Mononuclear cell (primary cell): ENCODE data around the gene MYO16. TPM values are rescaled to one million over a fixed set of nuclear protein-coding genes. Genes with fewer than 3 reads are reported as not detected.

Experiments
- H3K27me3 ChIP-seq: 2 replicates; pipeline ENCODE4 v1.6.0; 2011; ENCODE audit warnings: low read length, control low read depth; ENCODE audit not compliant: insufficient read depth
- H3K4me1 ChIP-seq: 2 replicates; pipeline ENCODE4 v1.5.1; 2011; ENCODE audit warnings: mild to moderate bottlenecking, low read length, control low read depth; ENCODE audit not compliant: insufficient read depth
- H3K4me3 ChIP-seq: 2 replicates; pipeline ENCODE4 v1.5.1; 2011; ENCODE audit warnings: mild to moderate bottlenecking, low read length, moderate library complexity
- H3K9me3 ChIP-seq: 2 replicates; pipeline ENCODE4 v1.5.1; 2011; ENCODE audit warnings: low read depth, mild to moderate bottlenecking, control low read depth, low read length
- total RNA-seq: library from RNA; depleted of rRNA; stranded (reverse); fragments of >200 nt; gene quantifications from one replicate; pipeline ENCODE4 v1.2.3, GENCODE V29; 2012

The MYO16 gene
- total RNA-seq: 0.94 TPM

- H3K4me3 ChIP-seq: no peak within 1 kb of the TSS
- H3K4me1 ChIP-seq: no peaks in the 10 kb centered on the region
- H3K9me3 ChIP-seq: no peaks in the 10 kb centered on the region
- H3K27me3 ChIP-seq: no peaks in the 10 kb centered on the region
Measured at GRCh38 chr13:108629181-108629752, at the start of gene MYO16. Gene MYO16 (plus strand): TSS chr13:108629611. CDS start chr13:108629845, 234 bp downstream.

DNA sequence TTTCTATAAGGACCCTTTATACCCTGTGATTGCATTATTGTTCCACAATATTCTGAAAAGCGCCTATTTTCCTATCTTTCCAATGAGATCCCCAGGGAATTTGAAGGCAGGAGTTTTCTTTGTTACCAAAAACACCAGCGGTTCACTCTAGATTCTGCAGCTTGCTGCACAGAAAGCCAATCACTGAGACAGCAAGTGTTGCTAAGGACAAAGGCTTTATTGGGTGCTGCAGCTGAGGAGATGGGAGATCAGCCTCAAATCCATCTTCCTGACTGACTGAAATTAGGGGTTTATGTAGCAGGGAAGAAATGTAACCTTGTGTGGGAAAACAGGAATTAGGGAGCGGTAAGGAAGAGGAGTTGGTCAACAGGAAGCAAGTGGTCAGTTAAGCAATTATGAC, 42.6 kb upstream of the MYO16 start:
- no peaks in the 10 kb centered on the region for H3K4me1 ChIP-seq
- no peak overlapping the region for H3K4me3 ChIP-seq

GRCh38 chr13:108588516-108588915, 40.9 kb upstream of the MYO16 start:
- Histone ChIP-seq H3K27me3 (no peaks in the 10 kb centered on the region), H3K4me1 (no peaks in the 10 kb centered on the region), H3K9me3 (peaks cover 5% of the 10 kb centered on the region), H3K4me3 (no peak overlapping the region)

More for the DNA sequence above, 42.6 kb upstream of the MYO16 start:
- no peaks in the 10 kb centered on the region for H3K27me3 ChIP-seq
- peaks cover 5% of the 10 kb centered on the region for H3K9me3 ChIP-seq

DNA sequence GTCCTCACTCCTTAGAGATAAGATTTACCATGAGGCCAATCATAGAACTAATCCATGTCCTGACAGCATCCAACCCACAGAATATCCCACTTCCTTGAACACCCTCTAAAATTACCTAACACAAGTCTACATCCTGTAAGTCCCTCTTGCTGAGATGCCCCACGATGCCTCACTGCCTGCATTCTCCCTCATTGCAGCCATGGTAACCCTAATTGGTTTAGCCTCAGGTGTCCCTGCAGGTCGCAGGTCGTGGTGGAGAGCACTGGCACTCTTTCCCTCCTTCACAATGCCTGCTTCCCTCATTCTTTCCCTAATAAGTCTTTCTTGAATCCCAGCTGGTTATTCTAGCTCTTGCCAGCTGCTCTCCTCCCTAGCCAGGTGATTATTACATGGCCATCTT, 35.3 kb upstream of the MYO16 start:
- Histone ChIP-seq H3K27me3 (no peaks in the 10 kb centered on the region), H3K9me3 (no peaks in the 10 kb centered on the region), H3K4me1 (no peaks in the 10 kb centered on the region), H3K4me3 (no peak overlapping the region)

DNA sequence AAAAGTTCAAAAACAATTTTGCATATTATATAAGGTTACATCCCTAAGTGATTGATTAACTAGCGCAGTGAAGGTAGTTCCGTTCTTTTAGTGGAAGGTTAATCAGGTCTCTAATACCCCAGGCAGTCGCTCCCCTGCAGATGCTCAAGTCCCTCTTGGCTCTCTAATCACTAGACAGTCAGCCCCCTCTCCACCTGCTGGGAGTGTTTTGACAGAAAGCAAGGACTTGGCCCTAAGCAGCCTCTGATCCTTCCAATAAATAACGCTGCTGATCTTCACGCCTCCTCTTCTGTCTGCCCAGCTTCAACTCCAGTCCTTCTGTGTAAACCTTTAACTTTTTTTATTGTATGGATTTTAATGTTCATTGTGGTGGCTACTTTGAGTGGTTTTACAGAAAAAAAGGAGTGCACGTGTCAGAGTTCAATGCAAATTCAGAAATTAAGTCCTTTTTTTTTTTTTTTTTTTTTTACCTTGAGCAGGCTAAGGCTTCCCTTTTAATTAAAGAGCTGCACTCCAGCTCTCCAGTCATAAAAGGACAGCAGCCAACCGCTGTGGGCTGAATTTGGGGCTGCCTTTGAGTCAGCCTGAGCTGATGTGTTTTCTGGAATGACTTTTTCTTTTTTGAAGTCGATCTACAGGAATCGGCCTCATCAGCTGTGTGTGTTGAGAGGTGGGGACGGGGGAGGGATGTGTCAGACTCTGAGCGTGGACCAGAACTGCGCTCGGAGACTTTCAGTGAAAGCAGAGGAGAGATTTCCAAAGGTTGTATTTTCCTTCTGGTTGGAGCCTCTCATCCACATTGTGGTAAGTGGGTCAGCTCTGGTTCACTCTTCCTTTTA, 33.8 kb upstream of the MYO16 start:
- no peak overlapping the region for H3K4me3 ChIP-seq
- no peaks in the 10 kb centered on the region for H3K4me1 ChIP-seq
- no peaks in the 10 kb centered on the region for H3K9me3 ChIP-seq

GRCh38 chr13:108597943-108598342, 31.5 kb upstream of the MYO16 start:
- H3K27me3 ChIP-seq: no peaks in the 10 kb centered on the region
- no peaks in the 10 kb centered on the region for H3K9me3 ChIP-seq
- no peaks in the 10 kb centered on the region for H3K4me1 ChIP-seq

More for the DNA sequence above, 33.8 kb upstream of the MYO16 start:
- H3K27me3 ChIP-seq: no peaks in the 10 kb centered on the region

DNA sequence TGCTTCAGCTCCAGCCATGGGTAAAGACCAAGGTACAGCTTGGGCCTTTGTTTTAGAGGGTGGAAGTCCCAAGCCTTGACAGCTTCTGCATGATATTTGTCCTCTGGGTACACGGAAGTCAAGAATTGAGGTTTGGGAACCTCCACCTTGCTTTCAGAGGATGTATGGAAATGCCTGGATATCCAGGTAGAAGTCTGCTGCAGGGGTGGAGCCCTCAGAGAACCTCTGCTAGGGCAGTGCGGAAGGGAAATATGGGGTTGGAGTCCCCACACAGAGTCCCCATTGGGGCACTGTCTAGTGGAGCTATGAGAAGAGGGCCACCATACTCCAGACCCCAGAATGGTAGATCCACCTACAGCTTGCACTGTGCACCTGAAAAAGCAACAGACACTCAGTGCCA, 23.0 kb upstream of the MYO16 start:
- Histone ChIP-seq H3K9me3 (no peaks in the 10 kb centered on the region), H3K4me1 (no peaks in the 10 kb centered on the region), H3K27me3 (no peaks in the 10 kb centered on the region), H3K4me3 (no peak overlapping the region)

More at GRCh38 chr13:108597943-108598342, 31.5 kb upstream of the MYO16 start:
- no peak overlapping the region for H3K4me3 ChIP-seq

DNA sequence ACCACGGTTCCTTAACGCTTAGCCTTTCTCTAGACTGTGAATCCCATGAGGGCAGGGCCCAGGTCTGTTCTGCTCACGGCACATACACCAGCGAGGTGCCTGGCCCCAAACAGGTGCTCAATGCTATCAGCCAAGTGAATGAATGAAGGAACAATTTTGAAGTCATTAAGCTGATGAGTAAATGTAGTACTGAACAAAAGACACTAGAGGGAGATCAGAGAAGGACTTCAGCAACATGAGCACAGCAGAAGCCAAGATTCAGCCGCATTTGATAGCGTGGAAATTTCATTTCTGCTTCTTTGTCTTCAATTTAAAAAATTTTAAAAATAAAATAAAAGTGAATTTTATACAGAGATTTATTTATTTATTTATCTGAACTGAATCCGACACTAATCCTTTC, 20.1 kb upstream of the MYO16 start:
- no peaks in the 10 kb centered on the region for H3K9me3 ChIP-seq
- H3K4me3 ChIP-seq: no peak overlapping the region
- no peaks in the 10 kb centered on the region for H3K4me1 ChIP-seq
- H3K27me3 ChIP-seq: no peaks in the 10 kb centered on the region

DNA sequence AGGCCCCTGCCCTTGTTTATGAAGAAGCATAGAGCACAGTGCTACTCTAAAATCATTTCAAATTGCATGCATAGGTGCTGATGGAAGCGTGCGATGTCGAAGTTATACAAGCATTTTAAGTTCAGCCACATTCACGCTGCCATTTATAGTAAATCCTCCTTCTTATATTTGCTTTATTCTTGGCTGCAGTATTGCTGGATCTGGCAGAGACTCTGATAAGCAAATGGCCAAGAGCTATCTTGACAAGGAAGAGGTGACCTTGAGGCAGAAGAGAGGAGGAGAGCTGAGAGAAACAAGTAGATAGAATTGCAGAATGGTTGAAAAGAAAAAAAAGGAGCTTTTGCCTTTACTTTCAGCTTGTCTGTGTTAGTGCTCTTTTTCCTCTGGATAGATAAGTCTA, 18.9 kb upstream of the MYO16 start:
- H3K4me3 ChIP-seq: no peak overlapping the region
- no peaks in the 10 kb centered on the region for H3K9me3 ChIP-seq
- H3K27me3 ChIP-seq: no peaks in the 10 kb centered on the region

DNA sequence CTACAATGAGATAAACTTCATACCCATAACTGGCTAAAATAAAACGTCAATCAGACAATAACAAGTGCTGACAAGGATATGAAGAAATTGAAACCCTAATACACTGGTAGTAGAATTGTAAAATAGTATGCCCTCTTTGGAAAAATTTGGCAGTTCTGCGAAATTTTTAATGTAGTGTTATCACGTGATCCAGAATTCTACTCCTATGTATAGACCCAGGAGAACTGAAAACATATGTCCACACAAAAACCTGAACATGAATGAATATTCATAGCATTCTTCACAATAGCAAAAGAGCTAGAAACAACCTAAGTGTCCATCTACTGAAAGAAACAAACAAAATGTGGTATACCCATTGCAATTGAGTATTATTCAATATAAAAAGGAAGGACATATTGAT, 14.2 kb upstream of the MYO16 start:
- Histone ChIP-seq H3K4me1 (no peaks in the 10 kb centered on the region), H3K27me3 (no peaks in the 10 kb centered on the region), H3K4me3 (no peak overlapping the region), H3K9me3 (no peaks in the 10 kb centered on the region)

More for the DNA sequence above, 18.9 kb upstream of the MYO16 start:
- H3K4me1 ChIP-seq: no peaks in the 10 kb centered on the region

DNA sequence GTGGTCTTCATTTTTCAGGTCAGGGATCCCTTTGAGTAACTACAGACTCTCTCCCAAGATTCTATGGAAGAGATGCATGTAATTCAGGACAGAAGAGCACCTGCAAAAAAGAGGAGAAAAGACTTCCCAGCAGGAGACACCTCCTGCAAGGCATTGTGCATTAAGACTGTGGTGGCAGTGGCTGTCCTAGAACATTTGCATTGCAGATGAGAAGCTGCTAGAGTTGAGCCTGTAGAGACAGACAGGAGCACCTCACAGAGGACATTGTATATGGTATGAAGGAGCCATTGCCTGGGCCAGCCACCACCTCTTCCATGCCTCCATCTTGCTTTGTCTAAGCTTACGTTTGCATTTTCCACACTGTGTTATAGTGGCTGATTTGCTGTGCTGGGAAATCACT, 11.2 kb upstream of the MYO16 start:
- H3K27me3 ChIP-seq: no peaks in the 10 kb centered on the region
- no peak overlapping the region for H3K4me3 ChIP-seq
- no peaks in the 10 kb centered on the region for H3K4me1 ChIP-seq
- no peaks in the 10 kb centered on the region for H3K9me3 ChIP-seq

DNA sequence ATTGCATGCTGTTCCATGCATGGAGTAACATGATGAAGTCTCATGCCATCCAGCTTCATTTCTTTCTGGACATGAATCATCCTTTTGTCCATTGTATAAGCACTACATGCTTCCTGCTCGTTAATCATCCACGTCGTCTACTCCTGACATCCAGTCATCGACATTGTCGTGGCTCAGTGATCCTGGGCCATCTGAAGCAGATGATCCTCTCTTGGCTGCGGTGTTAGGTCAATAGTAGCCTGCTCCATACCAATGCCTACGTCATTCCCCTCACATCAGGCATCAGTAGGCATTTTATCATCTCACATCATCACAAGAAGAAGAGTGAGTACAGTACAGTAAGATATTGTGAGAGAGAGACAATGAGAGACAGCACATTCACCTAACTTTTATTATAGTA, 7.9 kb upstream of the MYO16 start:
- Histone ChIP-seq H3K9me3 (no peaks in the 10 kb centered on the region), H3K4me3 (no peak overlapping the region), H3K4me1 (no peaks in the 10 kb centered on the region), H3K27me3 (no peaks in the 10 kb centered on the region)

- H3K9me3 ChIP-seq: no peaks in the 10 kb centered on the region
- H3K4me3 ChIP-seq: no peak overlapping the region
- H3K27me3 ChIP-seq: no peaks in the 10 kb centered on the region
- H3K4me1 ChIP-seq: no peaks in the 10 kb centered on the region
Measured at GRCh38 chr13:108624108-108624507, 5.3 kb upstream of the MYO16 start.

DNA sequence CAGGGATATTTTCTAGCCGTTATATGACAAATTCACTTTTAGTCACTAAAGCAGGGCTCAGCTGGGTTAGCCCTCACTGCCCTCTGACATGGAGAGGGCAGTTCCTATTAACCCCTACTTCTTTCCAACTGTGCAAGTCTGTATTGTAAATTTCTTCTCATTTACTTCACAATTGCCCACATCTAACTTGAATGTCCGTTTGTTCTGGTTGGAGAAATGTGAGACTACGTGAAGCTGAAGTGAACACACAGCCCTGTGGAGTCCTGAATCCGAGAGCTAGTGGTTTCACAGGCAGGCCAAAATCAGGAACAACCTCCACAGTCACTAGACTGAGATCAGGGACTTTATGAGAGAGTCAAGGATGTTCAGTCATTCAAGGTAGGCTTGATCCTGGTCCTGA, 4.4 kb upstream of the MYO16 start:
- H3K4me1 ChIP-seq: no peaks in the 10 kb centered on the region
- H3K27me3 ChIP-seq: no peaks in the 10 kb centered on the region
- no peaks in the 10 kb centered on the region for H3K9me3 ChIP-seq

GRCh38 chr13:108629988-108630387, 577 bp downstream of the MYO16 start:
- Histone ChIP-seq H3K4me3 (no peak overlapping the region), H3K27me3 (no peaks in the 10 kb centered on the region), H3K4me1 (no peaks in the 10 kb centered on the region), H3K9me3 (no peaks in the 10 kb centered on the region)

More for the DNA sequence above, 4.4 kb upstream of the MYO16 start:
- H3K4me3 ChIP-seq: no peak overlapping the region
